ENCODE data around the gene USB1. TPM values are rescaled to one million over a fixed set of nuclear protein-coding genes. Genes with fewer than 3 reads are reported as not detected.

Gene USB1
- total RNA-seq, 1 experiment from 2014 or later = 21.1 TPM

DNA sequence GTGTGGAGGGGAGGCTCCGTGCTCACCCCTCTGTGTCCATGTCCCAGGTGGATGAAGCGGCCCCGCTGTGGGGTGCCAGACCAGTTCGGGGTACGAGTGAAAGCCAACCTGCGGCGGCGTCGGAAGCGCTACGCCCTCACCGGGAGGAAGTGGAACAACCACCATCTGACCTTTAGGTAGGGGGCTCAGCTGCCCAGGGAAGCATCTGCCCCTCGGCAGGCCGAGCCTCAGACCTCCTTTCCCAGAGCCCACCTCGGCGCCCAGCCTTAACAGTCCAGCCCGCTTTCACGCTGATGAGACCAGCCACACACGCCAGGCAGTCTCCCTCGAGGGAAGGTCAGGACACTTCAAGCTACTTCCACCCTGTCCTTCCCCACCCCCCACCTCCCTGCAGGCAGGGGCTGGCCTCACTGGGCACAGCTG is 37.0 kb downstream of the USB1 start:
- Histone ChIP-seq H3K4me3 (no peak overlapping the region), H3K9me3 (replicated peaks) (no peaks in the 10 kb centered on the region), H3K27me3 (0 out of 2 replicates have a peak, but pooled peaks cover 3% of the 10 kb centered on the region), H3K36me3 (no peaks in the 10 kb centered on the region), H3K4me1 (no peaks in the 10 kb centered on the region), H3K27ac (no peak overlapping the region)
- no peak for DNase-seq

DNA sequence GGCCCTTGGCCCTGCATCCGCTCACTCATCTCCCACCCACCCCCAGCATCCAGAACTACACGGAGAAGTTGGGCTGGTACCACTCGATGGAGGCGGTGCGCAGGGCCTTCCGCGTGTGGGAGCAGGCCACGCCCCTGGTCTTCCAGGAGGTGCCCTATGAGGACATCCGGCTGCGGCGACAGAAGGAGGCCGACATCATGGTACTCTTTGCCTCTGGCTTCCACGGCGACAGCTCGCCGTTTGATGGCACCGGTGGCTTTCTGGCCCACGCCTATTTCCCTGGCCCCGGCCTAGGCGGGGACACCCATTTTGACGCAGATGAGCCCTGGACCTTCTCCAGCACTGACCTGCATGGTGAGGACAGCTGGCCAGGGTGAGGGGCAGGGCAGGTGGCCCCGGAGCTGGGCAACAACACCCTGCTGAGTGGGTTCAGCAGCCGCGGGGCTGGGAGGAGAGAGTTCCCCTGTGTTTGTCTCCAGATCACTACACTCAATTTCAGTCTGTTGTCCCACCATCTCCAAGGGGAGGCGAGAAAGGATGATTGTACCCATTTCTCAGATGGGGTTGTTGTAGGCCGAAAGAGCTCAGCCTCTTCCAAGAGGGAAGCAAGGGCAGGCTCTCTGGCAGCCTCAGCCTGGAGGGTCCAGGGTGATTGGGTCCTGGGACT is 38.8 kb downstream of the USB1 start:
- H3K4me1 ChIP-seq = no peaks in the 10 kb centered on the region
- H3K36me3 ChIP-seq = no peaks in the 10 kb centered on the region
- H3K27ac ChIP-seq = no peak overlapping the region
- H3K9me3 ChIP-seq (replicated peaks) = no peaks in the 10 kb centered on the region
- no peak for DNase-seq
- no peak overlapping the region for H3K4me3 ChIP-seq
- no peaks in the 10 kb centered on the region for H3K27me3 ChIP-seq

DNA sequence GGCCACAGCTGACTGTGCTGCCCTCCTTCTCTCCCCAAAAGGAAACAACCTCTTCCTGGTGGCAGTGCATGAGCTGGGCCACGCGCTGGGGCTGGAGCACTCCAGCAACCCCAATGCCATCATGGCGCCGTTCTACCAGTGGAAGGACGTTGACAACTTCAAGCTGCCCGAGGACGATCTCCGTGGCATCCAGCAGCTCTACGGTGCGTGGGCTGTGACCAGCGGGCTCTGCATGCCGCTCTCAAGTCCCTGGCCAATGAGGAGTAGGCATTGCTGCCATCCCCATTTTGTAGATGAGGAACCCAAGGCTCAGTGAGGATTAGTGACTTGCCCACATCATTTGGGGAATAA is 39.3 kb downstream of the USB1 start:
- Histone ChIP-seq H3K9me3 (replicated peaks) (no peaks in the 10 kb centered on the region), H3K4me1 (no peaks in the 10 kb centered on the region), H3K27ac (no peak overlapping the region), H3K4me3 (no peak overlapping the region), H3K36me3 (no peaks in the 10 kb centered on the region), H3K27me3 (no peaks in the 10 kb centered on the region)
- no peak for DNase-seq

DNA sequence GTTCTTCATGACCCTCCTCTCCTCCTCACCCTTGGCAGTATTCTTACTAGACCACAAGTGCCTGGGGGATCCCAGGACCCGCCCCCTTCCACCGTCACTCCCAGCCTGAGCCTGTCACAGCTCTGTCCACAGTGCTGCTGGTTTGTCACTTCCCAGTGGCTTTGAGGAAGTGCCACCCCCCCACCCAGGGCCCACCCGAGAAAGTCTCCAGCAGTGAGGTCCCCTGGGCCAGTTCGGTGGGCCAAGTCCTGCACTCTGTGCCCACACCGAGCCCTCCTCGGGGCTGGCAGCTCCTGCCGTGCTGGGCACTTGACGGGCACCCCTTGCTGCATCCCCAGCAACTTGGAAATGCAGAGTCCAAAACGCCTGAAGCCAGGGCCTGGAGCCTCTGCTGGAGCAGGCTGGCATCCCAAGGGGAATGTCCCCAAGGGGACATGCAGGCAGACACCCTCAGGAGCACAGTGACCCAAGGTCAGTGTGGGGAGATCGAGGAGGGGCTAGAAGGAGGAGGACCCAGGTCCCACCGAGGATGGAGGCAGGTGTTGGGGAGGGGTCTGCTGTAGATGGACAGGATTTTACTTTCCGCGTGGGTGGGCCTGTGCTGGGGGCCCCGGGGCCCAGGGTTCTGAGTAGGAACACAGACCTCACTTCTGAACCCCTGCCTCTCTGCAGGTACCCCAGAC is 39.9 kb downstream of the USB1 start:
- no peaks in the 10 kb centered on the region for H3K4me1 ChIP-seq
- H3K9me3 ChIP-seq (replicated peaks) = no peaks in the 10 kb centered on the region
- no peak overlapping the region for H3K27ac ChIP-seq
- DNase-seq = no peak
- no peaks in the 10 kb centered on the region for H3K27me3 ChIP-seq
- H3K4me3 ChIP-seq = no peak overlapping the region
- no peaks in the 10 kb centered on the region for H3K36me3 ChIP-seq

DNA sequence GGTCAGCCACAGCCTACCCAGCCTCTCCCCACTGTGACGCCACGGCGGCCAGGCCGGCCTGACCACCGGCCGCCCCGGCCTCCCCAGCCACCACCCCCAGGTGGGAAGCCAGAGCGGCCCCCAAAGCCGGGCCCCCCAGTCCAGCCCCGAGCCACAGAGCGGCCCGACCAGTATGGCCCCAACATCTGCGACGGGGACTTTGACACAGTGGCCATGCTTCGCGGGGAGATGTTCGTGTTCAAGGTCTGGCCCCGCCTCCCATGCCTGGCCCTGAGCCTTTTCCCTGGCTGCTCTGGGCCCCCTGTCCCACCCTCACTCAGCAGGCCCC is 40.4 kb downstream of the USB1 start:
- no peak overlapping the region for H3K4me3 ChIP-seq
- H3K27me3 ChIP-seq = no peaks in the 10 kb centered on the region
- no peaks in the 10 kb centered on the region for H3K36me3 ChIP-seq
- no peak overlapping the region for H3K27ac ChIP-seq
- H3K4me1 ChIP-seq = no peaks in the 10 kb centered on the region
- DNase-seq = no peak
- H3K9me3 ChIP-seq (replicated peaks) = no peaks in the 10 kb centered on the region

DNA sequence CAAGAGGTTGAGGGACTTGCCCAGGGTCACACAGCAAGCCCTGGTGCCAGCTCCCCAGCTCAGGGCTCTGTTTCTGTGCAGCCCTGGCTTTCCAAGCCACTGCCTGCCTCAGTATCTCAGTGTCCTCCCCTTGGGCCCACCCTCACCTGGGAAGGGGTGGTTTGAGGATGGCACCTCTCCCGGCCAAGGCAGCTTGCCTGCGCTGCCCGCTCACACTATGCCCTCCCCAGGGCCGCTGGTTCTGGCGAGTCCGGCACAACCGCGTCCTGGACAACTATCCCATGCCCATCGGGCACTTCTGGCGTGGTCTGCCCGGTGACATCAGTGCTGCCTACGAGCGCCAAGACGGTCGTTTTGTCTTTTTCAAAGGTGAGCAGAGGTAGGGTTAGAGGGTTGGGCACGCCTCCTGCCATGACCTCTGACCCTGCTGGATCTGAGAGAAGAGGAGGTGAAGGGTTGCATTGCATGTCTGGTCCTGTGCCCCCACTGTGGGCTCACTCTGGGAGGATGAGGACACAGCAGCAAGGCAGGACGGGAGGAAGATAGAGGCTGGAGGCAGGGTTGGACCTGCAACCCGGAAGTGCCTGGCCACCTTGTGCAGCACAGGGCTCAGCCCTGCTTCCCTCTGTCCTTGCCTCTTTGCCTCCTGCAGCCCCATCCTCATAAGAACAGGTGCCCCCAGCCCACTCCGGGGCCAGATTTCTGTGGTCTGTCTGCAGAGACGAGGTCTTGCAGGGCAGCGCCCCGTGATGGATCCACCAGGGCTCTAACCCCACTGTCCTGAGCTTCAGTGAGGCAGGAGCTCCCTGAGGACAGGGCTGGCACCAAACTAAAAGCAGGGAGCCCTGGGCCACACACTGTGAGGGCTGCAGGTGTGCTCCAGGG is 41.0 kb downstream of the USB1 start:
- no peak for DNase-seq
- no peaks in the 10 kb centered on the region for H3K9me3 ChIP-seq (replicated peaks)
- no peaks in the 10 kb centered on the region for H3K36me3 ChIP-seq

DNA sequence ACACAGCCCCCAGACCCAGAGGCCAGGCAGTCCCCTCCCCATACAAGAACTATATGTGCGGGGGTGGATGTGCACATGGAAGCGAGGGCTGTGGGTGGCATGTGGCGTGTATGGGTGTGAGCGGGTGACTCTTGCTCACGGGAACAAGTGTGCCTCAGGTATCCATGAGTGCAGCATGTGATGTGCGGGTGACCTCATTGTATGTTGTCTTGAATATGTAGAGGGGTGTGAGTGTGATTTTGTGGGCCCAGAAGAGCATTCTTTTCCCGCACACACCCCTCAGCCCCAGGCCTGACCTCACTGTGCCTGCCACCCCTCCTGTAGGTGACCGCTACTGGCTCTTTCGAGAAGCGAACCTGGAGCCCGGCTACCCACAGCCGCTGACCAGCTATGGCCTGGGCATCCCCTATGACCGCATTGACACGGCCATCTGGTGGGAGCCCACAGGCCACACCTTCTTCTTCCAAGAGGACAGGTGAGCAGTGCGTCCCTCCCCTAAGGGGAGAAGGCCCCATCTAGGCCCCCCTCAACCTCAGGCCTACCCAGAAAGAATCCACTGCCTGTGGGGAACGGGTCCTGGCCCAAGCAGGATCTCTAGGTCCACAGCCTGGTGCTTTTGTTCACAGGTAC is 41.8 kb downstream of the USB1 start:
- no peaks in the 10 kb centered on the region for H3K9me3 ChIP-seq (replicated peaks)
- H3K4me3 ChIP-seq = no peak overlapping the region
- H3K4me1 ChIP-seq = no peaks in the 10 kb centered on the region
- no peak overlapping the region for H3K27ac ChIP-seq
- no peak for DNase-seq
- no peaks in the 10 kb centered on the region for H3K36me3 ChIP-seq
- H3K27me3 ChIP-seq = 0 out of 2 replicates have a peak, but pooled peaks cover 6% of the 10 kb centered on the region

More for the DNA sequence above, 41.0 kb downstream of the USB1 start:
- Histone ChIP-seq H3K4me1 (no peaks in the 10 kb centered on the region), H3K4me3 (no peak overlapping the region), H3K27ac (no peak overlapping the region), H3K27me3 (0 out of 2 replicates have a peak, but pooled peaks cover 2% of the 10 kb centered on the region)

DNA sequence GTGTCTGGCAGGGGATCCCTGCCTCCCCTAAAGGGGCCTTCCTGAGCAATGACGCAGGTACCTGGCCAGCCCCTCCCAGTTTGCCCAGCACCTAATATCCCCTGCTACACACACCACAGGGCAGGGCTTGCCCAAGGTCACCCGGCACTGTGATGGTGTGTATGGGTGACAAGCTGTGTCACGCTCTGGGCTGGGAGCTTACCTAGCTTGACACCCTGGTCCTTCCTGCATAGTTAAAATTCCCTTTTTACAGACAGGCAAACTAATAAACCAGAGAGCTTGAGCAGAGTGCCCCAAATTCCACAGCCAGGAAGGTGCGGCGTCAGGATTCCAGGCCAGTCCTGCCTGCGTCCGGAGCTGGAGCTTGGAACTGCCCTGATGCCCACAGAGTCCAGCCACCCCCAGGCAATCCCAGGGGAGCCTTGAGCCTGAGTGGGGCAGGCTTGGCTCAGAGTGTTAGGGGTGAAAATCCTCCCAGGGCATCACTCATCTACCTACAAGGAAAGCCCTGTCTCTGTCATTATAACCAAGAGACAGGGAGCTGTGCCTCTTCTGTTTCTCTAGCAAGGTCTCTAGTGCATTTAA is 42.5 kb downstream of the USB1 start:
- Histone ChIP-seq H3K36me3 (no peaks in the 10 kb centered on the region), H3K27me3 (peaks cover 11% of the 10 kb centered on the region; the same call in 1 of the 2 replicates), H3K9me3 (replicated peaks) (no peaks in the 10 kb centered on the region), H3K4me3 (no peak overlapping the region), H3K27ac (no peak overlapping the region), H3K4me1 (no peaks in the 10 kb centered on the region)
- DNase-seq = no peak

DNA sequence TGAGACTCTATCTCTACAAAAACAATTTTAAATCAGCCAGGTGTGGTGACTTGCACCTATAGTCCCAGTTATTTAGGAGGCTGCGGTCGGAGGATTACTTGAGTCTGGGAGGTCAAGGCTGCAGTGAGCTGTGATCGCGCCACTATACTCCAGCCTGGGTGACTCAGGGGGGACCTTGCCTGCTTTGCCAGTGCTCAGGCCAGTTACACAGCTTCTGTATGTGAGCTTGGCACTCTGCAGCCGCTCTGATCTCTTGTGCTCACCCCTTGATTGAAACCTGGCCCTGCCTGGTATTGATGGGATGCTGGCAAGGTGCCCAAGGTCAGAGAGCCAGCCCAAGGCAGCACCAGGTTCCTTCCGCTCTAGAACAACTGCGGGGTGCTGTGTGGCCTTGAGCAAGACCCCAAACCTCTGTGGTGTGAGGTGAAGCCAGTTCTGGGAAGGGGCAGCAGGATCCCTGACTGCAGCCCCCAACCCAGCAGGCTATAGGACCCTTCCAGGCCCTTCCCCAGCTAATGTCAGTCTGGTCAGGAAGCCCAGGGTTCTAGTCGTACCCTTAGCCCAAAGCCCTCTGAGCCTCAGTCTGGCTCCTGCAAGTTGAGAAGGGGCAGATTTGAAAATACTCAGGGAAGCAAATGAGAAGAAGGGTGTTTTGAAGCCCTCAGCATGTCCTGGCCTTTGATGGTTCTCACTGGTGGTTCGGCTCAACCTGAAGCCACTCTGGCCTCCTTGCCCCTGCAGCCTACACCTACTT is 43.2 kb downstream of the USB1 start:
- DNase-seq = no peak
- no peak overlapping the region for H3K4me3 ChIP-seq

DNA sequence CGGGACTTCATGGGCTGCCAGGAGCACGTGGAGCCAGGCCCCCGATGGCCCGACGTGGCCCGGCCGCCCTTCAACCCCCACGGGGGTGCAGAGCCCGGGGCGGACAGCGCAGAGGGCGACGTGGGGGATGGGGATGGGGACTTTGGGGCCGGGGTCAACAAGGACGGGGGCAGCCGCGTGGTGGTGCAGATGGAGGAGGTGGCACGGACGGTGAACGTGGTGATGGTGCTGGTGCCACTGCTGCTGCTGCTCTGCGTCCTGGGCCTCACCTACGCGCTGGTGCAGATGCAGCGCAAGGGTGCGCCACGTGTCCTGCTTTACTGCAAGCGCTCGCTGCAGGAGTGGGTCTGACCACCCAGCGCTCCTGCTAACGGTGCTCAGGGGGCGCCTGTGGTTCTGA is 43.9 kb downstream of the USB1 start:
- H3K4me3 ChIP-seq = no peak overlapping the region
- peaks cover 2% of the 10 kb centered on the region; the same call in 1 of the 2 replicates for H3K4me1 ChIP-seq
- no peak for DNase-seq
- H3K9me3 ChIP-seq (replicated peaks) = no peaks in the 10 kb centered on the region
- H3K27ac ChIP-seq = no peak overlapping the region
- H3K27me3 ChIP-seq = peaks cover 18% of the 10 kb centered on the region
- H3K36me3 ChIP-seq = no peaks in the 10 kb centered on the region

More for the DNA sequence above, 43.2 kb downstream of the USB1 start:
- H3K27ac ChIP-seq = no peak overlapping the region
- no peaks in the 10 kb centered on the region for H3K36me3 ChIP-seq
- no peaks in the 10 kb centered on the region for H3K4me1 ChIP-seq
- H3K9me3 ChIP-seq (replicated peaks) = no peaks in the 10 kb centered on the region
- H3K27me3 ChIP-seq = peaks cover 17% of the 10 kb centered on the region

DNA sequence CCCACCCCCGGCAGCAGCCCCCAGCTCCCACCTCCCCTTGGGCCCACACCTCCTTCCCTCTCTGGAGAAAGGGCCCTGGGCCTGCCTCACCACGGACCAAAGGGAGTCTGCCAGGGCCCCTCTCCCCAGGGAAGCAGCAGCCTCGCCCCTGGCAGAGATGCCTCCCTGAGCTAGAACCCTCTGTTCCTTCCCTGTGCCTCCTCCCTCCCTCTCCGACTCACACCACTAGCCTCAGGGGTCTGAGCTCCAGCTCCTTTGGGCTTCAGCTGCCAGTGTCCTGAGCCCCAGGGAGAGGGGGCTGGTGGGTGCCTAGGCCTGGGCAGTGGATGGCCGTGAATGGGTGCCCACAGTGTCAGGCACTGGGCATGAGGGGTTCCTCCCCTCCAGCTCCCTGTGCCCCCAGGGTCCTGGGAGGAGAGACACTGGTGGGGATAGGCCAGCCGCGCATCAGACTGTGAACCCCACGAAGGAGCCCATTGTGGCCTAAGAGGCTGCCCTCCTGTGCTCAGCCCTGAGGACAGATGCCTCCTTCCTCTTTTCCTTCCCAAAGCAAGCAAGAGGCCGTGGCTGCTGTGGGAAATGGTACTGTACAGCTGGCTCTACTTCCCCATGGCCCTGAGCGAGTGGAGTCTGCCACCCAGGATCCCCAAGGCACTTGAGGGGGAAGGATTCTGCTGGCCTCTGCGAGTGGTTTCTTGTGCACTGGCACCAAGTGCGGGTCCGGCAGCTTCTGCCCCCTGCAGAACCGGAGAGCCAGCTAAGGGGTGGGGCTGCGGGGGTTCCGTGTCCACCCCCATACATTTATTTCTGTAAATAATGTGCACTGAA is 45.1 kb downstream of the USB1 start:
- DNase-seq = no peak
- Histone ChIP-seq H3K27ac (no peak overlapping the region), H3K4me1 (peaks cover 3% of the 10 kb centered on the region; the same call in 1 of the 2 replicates), H3K27me3 (peaks cover 18% of the 10 kb centered on the region), H3K9me3 (replicated peaks) (no peaks in the 10 kb centered on the region), H3K4me3 (no peak overlapping the region), H3K36me3 (no peaks in the 10 kb centered on the region)

DNA sequence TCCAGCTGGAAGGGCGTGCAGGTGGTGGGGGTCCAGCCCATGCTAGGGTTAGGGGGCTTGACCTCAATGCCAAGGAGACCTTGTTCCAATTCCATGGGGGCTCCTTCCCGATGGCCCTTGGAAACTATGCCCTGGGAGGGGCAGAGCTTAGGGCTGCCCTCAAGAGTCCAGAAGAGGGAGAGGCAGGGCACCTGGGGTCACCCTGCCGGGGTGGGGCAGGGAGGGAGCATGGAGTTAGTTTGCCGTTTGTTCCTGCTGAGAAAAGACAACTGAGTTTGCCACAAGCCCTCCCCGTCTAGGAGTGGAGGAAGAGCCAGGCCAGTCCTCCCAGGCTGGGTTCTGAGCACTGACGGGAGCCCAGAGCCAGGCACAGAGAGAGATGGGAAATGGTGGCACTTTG is 45.7 kb downstream of the USB1 start:
- Histone ChIP-seq H3K27me3 (peaks cover 18% of the 10 kb centered on the region), H3K36me3 (no peaks in the 10 kb centered on the region), H3K4me3 (no peak overlapping the region), H3K4me1 (peaks cover 3% of the 10 kb centered on the region; the same call in 1 of the 2 replicates), H3K27ac (no peak overlapping the region), H3K9me3 (replicated peaks) (no peaks in the 10 kb centered on the region)
- no peak for DNase-seq

Measured in SJCRH30 (cell line).